Measurements from ENCODE around the gene SEMA3A.

Gene SEMA3A

GRCh38 chr7:84142726-84143125, 51.9 kb downstream of the SEMA3A start:
- H3K27ac ChIP-seq = no peak overlapping the region

DNA sequence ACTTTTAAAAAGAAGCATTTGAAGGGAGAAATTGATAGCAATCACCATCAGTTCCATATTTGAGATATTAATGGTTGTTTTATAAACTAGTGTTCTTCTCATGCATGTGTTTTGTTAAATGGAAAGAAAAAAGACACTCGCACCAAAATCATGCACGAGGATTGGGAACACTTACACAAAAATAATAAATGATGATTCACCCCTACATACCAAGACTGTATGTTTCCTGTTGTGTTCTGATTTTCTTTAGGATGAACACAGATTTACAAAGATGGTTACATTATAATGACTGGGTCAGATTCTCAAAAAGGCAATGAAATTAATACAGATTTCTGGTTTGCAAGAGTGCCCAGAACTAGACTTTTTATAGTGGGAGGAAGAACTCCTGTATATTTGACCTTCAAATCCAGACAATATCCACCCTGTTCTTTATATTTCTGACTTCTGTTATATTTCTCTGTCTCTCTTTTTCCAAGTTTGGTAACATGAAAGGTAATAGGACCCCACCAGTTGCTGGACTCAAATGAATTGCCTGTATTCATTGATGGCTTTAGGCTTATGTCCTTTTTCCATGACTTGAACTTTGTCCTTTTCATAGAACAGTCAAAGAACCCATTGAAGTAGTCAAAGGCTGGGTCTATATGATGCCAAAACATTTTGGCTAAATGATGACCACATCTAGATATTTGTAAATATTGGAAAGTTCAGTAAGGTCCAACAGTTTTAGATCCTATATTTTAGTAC, 54.4 kb downstream of the SEMA3A start:
- TF ChIP-seq ZFX (IDR thresholded peaks at IDR 0.05; ENCODE audit: borderline replicate concordance) (no peak), CTCF (IDR thresholded peaks at IDR 0.05) (no peak)
- H3K27ac ChIP-seq = no peak overlapping the region

More at GRCh38 chr7:84142726-84143125, 51.9 kb downstream of the SEMA3A start:
- TF ChIP-seq CTCF (IDR thresholded peaks at IDR 0.05) (no peak), ZFX (IDR thresholded peaks at IDR 0.05; ENCODE audit: borderline replicate concordance) (no peak)

- TF ChIP-seq ZFX (IDR thresholded peaks at IDR 0.05; ENCODE audit: borderline replicate concordance) = no peak
- TF ChIP-seq CTCF (IDR thresholded peaks at IDR 0.05) = no peak
- no peak overlapping the region for H3K27ac ChIP-seq
Measured at GRCh38 chr7:84138411-84138810, 56.2 kb downstream of the SEMA3A start.

GRCh38 chr7:84137812-84138211, 56.8 kb downstream of the SEMA3A start:
- H3K27ac ChIP-seq = no peak overlapping the region
- TF ChIP-seq CTCF (IDR thresholded peaks at IDR 0.05) = no peak
- TF ChIP-seq ZFX (IDR thresholded peaks at IDR 0.05; ENCODE audit: borderline replicate concordance) = no peak

GRCh38 chr7:84136809-84137208, 57.8 kb downstream of the SEMA3A start:
- no peak for TF ChIP-seq CTCF (IDR thresholded peaks at IDR 0.05)
- TF ChIP-seq ZFX (IDR thresholded peaks at IDR 0.05; ENCODE audit: borderline replicate concordance) = no peak
- no peak overlapping the region for H3K27ac ChIP-seq

DNA sequence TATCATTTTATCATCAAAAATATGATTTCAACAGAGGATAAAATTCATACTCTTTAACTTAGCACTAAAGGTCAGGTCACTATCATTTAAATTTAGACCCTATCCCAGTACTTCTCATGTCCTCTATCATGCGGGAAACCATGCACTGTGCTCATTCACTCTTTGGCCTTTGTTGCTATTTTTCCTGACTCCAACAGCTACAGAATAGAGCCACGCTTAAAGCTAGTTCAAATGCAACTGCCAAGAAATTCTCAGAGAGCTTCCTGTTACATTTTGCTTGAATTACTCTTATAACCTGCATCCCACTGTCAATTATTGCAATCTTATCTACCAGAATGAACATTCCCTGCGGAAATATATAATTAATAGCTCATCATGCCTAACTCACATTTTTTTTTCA, 58.3 kb downstream of the SEMA3A start:
- TF ChIP-seq ZFX (IDR thresholded peaks at IDR 0.05; ENCODE audit: borderline replicate concordance) (no peak), CTCF (IDR thresholded peaks at IDR 0.05) (no peak)
- H3K27ac ChIP-seq = no peak overlapping the region

DNA sequence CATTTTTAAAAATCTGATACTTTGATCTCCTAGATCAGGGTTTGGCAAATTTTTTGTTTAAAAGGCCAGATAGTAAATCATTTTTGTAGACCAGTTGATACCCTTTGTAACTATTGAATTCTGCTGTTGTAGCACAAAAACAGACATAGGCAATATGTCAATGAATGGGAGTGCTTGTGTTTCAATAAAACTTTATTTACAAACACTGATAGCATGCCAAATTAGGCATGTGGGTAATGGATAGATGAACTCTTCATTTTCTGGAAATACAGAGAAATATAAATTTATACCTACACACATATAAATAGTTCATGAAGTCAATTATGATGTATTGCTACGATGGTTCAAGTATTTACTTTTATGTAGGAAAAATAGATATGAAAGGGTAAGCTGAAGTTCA, 60.4 kb downstream of the SEMA3A start:
- no peak overlapping the region for H3K27ac ChIP-seq
- no peak for TF ChIP-seq CTCF (IDR thresholded peaks at IDR 0.05)
- TF ChIP-seq ZFX (IDR thresholded peaks at IDR 0.05; ENCODE audit: borderline replicate concordance) = no peak

All from 22Rv1 (cell line).